ENCODE measurements around the gene LEF1.
A peak's percentile ranks its signal among the peaks of the same experiment; 100 is the strongest.
"Not testable (repeated sequence)": the region's sequence is repeated elsewhere in the genome, so short reads cannot be mapped to it uniquely, and the experiment has no call there.

LEF1 gene

GRCh38 chr4:108058685-108059440 is 109.9 kb downstream of the LEF1 start:
- peak; percentile 93 for DNase-seq (ENCODE audit: low read depth)

- no peak for DNase-seq (ENCODE audit: low read depth)
These were observed 112.3 kb downstream of the LEF1 start for GRCh38 chr4:108056418-108056817.

- no peak for DNase-seq (ENCODE audit: low read depth)
These were observed 112.9 kb downstream of the LEF1 start for GRCh38 chr4:108055787-108056186.

GRCh38 chr4:108054025-108054638 is 114.6 kb downstream of the LEF1 start:
- no peak for DNase-seq (ENCODE audit: low read depth)

- no peak for DNase-seq (ENCODE audit: low read depth)
These were observed 115.5 kb downstream of the LEF1 start for GRCh38 chr4:108053251-108053711.

GRCh38 chr4:108052558-108053120 is 116.1 kb downstream of the LEF1 start:
- DNase-seq (ENCODE audit: low read depth) = no peak

GRCh38 chr4:108051343-108051742 is 117.4 kb downstream of the LEF1 start:
- DNase-seq (ENCODE audit: low read depth) = no peak

- not testable (repeated sequence) for DNase-seq (ENCODE audit: low read depth)
These were observed 118.3 kb downstream of the LEF1 start for GRCh38 chr4:108050166-108051111.

- DNase-seq (ENCODE audit: low read depth) = no peak
These were observed 119.3 kb downstream of the LEF1 start for GRCh38 chr4:108049406-108049805.

- DNase-seq (ENCODE audit: low read depth) = no peak
These were observed 119.7 kb downstream of the LEF1 start for GRCh38 chr4:108048997-108049396.

- no peak for DNase-seq (ENCODE audit: low read depth)
These were observed 120.6 kb downstream of the LEF1 start for GRCh38 chr4:108048157-108048556.

- no peak for DNase-seq (ENCODE audit: low read depth)
These were observed 121.5 kb downstream of the LEF1 start for GRCh38 chr4:108047199-108047598.

- DNase-seq (ENCODE audit: low read depth) = no peak
These were observed 123.1 kb downstream of the LEF1 start for GRCh38 chr4:108045687-108046024.

GRCh38 chr4:108044951-108045686 is 123.6 kb downstream of the LEF1 start:
- DNase-seq (ENCODE audit: low read depth) = no peak

- no peak for DNase-seq (ENCODE audit: low read depth)
These were observed 125.2 kb downstream of the LEF1 start for GRCh38 chr4:108043526-108043925.

- no peak for DNase-seq (ENCODE audit: low read depth)
These were observed 125.8 kb downstream of the LEF1 start for GRCh38 chr4:108042927-108043326.

GRCh38 chr4:108037884-108038283 is 130.8 kb downstream of the LEF1 start:
- no peak for DNase-seq (ENCODE audit: low read depth)

- no peak for DNase-seq (ENCODE audit: low read depth)
These were observed 132.5 kb downstream of the LEF1 start for GRCh38 chr4:108036213-108036612.

- no peak for DNase-seq (ENCODE audit: low read depth)
These were observed 133.0 kb downstream of the LEF1 start for GRCh38 chr4:108035691-108036090.

GRCh38 chr4:108034565-108034964 is 134.2 kb downstream of the LEF1 start:
- no peak for DNase-seq (ENCODE audit: low read depth)

- no peak for DNase-seq (ENCODE audit: low read depth)
These were observed 135.4 kb downstream of the LEF1 start for GRCh38 chr4:108033348-108033747.

Data from EH (cell line).